Activated T-cell treated with anti-CD3 and anti-CD28 coated beads, Interleukin-2, amount 50 U/mL, for 48 hours (primary cell): ENCODE results near the gene SLC4A2.
"Not testable (repeated sequence)": the region's sequence is repeated elsewhere in the genome, so short reads cannot be mapped to it uniquely, and the experiment has no call there.

Experiments
- DNase-seq, 2 experiments: peaks; one replicate each; pipeline ENCODE4 v3.0.0-alpha.2; 2020

SLC4A2 gene

DNA sequence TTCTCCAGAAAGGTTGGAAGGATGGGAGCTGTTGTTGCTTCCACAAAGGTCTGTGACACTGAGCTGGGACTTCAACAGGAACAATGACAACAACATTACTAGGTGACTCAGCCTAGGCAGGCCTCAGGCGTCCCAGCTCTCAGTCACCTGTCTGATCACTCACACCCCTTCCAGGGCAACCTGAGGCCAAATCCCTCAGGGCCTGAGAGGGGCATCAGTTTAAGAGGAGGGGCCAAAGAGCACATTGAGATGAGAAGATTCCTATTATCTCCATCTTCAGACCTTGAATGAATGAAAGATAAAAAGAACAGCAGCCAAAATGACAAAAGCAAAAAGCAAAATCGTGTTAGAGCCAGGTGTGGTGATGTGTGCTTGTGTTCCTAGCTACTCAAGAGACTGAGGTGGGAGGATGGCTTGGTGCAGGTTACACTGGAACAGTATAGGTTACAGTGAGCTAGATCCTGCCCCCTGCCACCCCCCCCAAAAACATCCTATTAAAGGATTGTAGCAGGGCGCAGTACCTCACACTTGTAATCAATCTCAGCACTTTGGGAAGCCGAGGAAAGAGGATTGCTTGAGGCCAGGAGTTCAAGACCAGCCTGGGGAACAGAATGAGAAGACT is 34.8 kb upstream of the SLC4A2 start, which contains the start of gene ATG9B:
Gene ATG9B, minus strand, starts transcription at position 60 of the 622 bp plus-strand sequence. CDS start 71 bp downstream, outside the sequence.
- DNase-seq: no peak

DNA sequence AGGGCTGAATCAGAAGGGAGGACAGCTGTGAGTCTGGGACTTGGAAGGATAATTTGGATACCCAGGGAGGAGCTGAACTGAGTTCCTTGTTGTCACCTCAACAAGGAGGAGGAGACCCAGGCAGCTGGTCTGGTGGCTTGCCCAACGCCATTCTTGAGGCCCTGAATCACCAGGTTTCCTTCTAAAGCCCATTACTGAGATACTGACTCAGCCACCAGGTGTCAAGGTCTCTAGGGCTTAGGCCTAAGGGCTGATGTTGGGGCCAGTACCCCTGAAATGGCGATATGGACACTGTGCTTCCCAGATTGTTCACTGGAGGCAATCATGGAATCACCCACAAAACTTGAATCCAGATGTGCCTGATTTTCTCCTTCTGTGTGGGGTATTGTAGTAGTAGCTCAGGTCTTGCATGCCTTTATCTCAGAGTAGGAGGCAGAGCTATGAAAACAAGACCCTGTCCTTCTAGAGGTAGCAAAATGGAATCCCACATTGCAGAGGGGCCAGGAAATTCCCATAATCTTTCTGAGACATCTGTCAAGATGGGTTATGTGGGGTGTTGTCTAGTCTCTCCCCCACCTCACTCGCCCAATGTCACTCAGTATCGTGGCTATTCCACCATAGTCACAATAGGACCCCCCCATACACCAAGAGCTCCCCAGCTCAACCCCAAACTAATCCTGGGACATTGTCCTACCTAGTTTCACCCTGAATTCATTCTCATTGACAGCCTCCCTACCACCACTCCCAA is 33.3 kb upstream of the SLC4A2 start:
- DNase-seq: no peak

DNA sequence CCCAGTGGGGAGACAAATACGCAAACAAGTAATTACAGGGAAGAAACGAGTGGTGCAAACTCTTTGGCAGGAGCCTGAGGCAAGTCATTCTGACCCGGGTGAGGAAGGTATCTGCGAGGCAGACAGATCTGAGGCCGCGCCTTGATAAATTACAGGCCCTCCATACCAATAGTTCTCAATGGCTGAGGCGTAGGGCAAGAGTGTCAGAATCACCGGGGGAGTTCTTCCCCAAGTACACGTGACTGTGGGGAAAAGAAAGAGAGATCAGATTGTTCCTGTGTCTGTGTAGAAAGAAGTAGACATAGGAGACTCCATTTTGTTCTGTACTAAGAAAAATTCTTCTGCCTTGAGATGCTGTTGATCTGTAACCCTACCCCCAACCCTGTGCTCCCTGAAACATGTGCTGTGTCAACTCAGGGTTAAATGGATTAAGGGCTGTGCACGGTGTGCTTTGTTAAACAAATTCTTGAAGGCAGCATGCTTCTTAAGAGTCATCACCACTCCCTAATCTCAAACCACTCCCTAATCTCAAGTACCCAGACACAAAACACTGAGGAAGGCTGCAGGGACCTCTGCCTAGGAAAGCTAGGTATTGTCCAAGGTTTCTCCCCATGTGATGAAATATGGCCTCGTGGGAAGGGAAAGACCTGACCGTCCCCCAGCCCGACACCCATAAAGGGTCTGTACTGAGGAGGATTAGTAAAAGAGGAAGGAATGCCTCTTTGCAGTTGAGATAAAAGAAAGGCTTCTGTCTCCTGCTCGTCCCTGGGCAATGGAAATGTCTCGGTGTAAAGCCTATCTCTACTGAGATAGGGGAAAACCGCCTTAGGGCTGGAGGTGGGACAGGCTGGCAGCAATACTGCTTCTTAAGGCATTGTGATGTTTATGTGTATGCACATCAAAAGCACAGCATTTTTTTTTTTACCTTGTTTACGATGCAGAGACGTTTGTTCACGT is 32.3 kb upstream of the SLC4A2 start:
- not testable (repeated sequence) for DNase-seq

DNA sequence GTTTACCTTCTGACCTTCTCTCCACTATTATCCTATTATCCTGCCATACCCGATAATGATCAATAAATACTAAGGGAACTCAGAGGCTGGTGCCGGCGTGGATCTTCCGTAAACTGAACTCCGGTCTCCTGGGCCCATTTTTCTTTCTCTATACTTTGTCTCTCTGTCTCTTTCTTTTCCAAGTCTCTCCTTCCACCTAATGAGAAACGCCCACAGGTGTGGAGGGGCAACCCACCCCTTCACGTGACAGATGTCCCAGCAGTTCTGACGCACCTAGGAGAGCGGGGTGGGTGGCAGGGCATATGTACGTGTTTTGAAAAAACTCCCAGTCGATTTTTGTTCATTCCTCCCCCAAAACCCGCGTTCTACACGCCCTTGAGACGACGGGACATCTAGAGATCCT is 31.7 kb upstream of the SLC4A2 start:
- DNase-seq: not testable (repeated sequence)

DNA sequence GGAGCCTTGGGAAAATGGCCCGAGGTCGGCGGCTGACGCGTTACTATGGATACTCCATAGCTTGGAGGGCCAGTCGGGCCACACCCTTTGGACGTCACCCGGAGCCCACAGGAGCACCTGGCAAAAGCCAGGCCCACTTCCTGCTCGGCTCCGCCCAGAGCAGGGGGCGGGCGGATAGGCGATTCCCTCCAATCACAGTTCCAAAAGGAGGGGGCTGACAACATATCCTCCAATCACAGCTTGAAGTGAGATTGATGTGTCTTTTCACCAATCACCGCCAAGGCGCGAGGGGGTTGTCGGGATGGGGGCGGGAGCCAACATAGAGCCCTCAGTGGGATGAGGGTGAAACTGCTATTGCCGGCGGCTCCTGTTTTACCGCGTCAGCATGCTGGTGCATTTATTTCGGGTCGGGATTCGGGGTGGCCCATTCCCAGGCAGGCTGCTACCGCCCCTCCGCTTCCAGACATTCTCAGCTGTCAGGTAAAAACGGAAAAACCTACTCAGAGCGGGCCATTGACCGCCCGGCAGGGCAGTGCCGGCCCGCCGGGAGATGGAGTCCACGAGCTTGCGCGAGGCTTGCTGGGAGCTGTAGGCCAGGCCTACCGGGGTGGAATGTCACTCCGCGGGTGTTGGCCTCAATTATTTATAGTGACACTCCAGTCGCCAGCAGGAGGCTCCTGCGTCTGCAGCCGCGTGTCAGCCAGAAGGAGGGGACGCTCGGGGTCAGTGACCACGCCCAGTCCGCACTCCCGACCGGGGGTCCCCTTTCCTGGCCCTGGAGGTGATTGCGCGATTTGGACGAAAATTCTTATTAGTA is 31.1 kb upstream of the SLC4A2 start, which contains the start of gene ABCB8:
Gene ABCB8, plus strand, starts transcription at position 320 of the 817 bp plus-strand sequence. Its CDS starts 66 bp downstream, at position 386.
- peak; percentile 99 for DNase-seq

DNA sequence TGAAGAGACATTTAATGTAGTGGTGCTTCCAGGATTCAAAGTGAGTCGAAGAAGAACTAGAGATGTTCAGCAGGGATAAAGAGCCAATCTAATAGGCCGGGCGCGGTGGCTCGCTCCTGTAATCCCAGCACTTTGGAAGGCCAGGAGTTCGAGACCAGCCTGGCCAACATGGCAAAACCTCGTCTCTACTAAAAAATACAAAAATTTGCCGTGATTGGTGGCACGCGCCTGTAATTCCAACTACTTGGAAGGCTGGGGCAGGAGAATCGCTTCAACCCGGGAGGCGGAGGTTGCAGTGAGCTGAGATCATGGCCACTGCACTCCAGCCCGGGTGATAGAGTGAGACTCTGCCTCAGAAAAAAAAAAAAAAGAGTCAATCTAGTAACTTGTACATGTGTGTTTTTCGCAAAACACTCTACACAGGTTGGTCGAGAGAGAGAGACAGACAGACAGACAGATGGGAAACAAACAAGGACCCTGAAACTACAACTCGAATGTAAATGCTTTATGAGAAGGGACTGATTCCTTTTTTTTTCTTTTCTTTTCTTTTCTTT is 30.4 kb upstream of the SLC4A2 start:
- DNase-seq: no peak

DNA sequence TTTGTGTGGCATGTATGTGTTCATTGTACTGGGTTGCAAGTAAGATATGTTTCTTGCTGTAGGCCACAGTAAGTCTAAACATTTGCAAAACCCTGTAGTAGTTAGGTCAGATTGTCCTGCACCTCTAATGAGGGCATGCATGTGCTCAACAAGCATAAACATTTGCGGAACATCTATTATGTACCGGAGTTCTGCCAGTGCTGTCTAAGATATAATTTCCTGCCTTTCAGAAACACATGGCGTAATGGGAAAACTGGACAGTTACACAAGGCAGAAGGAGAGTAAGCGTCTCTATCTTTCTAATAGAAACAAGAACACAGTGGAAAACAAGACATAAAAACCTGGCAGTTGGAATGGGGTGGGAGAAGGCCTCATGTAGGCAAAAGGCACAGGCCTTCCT is 28.4 kb upstream of the SLC4A2 start:
- DNase-seq: no peak

DNA sequence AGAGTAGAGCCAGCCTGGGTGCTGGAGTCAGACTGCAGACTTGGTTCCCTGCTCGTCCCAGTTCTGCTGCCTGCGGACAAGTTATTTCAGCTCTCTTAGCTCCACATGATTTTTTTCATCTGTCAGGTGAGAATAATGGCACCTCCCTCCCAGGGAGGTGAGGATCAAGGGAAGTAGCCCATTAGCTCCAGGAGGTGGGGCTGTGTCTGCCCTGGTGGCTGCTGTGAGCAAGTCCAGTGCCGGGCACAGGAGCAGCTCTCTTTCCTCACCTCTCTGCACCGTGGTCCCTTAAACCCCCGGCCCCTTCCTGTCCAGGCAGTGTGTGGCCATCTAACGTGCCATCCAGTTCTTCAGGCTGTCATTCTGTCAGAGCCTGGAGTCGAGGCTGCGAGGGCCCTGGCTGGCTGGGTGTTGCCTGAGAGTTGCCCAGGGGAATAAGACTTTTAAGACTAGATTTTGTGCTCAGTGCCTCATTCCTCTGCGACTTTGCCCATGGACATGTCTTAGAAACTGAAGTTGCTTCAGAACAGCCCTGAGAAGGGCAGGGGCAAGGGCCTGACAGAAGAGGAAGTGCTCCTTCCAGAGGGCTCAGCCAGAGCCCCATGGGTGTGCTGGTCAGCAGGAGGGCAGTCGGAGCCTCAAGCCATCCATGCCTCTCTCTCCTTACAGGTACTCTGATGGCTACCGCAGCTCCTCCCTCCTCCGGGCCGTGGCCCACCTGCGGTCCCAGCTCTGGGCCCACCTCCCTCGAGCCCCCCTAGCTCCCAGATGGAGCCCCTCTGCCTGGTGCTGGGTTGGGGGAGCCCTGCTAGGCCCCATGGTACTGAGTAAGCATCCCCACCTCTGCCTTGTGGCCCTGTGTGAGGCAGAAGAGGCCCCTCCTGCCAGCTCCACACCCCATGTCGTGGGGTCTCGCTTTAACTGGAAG is 26.2 kb upstream of the SLC4A2 start:
- DNase-seq: no peak

DNA sequence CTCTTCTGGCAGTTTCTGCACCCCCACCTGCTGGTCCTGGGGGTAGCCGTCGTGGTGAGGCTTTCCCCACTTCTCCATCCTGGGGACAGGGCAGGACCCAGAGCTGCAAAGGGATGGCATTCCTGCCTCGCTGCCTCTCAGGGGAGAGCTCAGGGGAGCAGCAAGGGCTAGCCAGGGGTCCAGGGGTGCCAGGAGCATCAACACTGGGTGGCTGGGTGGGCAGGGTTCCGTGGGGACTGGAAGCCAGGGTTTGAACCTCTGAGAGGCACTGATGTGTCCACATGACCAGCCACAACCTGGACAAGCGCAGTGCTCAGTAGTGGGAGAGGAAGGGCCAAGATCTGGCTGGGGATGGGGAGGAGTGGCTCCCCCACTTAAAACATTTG is 25.5 kb upstream of the SLC4A2 start:
- no peak for DNase-seq

DNA sequence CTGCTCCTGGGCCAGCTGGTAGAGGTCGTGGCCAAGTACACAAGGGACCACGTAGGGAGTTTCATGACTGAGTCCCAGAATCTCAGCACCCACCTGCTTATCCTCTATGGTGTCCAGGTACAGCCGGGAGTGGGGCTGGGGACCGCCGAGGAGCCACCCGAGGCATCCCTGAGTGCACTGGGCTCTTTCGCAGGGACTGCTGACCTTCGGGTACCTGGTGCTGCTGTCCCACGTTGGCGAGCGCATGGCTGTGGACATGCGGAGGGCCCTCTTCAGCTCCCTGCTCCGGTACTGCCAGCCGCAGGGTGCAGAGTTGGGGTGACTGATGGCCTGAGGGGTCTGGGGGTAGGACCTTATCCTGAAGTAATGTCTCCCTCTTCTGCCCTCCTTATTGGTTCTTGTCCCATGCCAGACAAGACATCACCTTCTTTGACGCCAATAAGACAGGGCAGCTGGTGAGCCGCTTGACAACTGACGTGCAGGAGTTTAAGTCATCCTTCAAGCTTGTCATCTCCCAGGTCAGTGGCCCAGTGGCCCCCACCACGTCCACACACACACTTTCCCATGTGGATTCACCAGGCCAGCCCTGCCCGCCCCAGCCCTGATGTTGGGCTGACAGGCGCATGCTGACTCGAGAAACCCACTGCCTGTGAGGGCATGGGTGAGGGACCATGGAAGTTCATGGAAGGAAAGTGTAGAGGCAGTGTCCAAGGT is 24.9 kb upstream of the SLC4A2 start:
- DNase-seq: no peak

DNA sequence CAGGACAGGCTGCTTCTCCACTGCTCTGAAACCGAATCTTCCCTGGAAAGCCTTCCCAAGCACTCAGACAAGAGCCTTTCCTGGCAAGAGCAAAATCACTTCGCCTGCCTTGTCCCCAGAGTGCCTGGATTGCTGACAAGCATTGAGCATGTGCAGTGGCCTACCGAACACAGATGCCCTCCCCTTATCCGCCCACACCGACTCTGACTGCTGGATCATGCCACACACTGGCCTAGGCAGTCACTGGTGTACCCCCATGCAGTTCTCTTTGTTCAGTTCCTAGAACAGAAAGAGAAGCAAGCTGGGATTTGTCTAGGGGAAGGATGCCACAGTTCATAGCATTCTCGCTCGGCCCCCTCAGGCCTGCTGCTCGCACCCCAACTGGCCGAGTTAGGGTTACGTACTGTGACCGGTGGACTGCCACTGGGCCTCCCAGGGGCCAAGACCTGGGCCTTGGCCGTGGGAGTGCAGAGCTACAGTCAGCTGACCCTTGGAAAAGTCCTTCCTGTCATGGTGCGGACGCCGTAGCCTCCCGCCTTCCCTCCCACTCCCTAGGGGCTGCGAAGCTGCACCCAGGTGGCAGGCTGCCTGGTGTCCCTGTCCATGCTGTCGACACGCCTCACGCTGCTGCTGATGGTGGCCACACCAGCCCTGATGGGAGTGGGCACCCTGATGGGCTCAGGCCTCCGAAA is 24.2 kb upstream of the SLC4A2 start:
- no peak for DNase-seq

DNA sequence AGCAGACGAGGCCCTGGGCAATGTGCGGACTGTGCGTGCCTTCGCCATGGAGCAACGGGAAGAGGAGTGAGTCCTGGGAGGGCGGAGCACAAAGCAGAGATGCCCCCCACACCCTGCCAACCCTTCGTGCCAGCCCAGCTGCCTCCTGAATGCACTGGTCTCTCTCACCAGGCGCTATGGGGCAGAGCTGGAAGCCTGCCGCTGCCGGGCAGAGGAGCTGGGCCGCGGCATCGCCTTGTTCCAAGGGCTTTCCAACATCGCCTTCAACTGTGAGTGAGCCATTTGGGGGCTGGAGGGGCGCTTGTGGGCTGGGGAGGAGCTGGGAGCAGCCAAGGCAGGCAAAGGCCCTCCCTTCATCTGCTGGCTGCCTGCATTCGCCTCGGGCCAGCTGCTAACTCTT is 23.5 kb upstream of the SLC4A2 start:
- no peak for DNase-seq

DNA sequence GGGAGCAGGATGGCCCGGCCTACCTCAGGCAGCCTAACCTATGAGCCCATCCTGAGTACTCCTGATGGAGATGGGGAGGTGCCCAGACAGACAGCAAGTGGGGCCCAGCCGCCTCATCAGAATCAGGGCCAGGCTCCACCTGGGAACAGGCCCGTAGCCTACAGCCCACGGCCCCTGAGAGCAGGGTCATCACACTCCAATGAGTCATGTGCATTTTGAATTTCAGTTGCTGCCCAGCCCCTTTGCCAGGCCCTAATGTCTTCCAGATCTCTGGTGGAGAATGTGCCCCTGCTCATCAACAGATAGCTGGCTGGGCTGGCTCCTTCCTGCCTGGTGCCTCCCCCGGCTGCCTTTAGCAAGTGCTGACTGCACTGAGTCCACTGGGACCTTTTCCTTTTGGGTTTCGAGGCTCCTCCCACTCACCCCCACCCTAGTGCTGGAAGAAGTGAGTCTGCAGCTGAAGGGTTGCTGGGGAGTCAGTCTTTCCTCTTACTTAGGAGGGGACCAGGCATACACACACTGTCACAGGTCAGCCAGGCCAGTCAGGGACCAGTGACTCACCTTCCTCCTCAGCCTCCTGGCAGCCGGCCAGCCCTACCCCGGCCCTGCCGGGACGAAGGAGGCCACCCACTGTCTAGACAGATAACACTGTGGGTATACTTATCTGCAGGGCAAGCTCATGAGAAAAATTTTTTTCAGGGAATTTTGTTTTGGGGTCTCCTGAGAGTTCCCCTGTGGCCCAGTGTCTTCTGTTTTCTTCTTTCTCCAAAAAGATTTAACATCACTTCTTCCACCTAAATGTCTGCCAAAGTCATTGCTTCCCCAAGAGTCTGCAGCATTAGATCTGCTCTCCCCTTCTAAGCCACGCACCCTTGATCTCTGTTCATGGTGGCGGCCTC is 20.2 kb upstream of the SLC4A2 start:
- peak; percentile 86 to 88 for DNase-seq

DNA sequence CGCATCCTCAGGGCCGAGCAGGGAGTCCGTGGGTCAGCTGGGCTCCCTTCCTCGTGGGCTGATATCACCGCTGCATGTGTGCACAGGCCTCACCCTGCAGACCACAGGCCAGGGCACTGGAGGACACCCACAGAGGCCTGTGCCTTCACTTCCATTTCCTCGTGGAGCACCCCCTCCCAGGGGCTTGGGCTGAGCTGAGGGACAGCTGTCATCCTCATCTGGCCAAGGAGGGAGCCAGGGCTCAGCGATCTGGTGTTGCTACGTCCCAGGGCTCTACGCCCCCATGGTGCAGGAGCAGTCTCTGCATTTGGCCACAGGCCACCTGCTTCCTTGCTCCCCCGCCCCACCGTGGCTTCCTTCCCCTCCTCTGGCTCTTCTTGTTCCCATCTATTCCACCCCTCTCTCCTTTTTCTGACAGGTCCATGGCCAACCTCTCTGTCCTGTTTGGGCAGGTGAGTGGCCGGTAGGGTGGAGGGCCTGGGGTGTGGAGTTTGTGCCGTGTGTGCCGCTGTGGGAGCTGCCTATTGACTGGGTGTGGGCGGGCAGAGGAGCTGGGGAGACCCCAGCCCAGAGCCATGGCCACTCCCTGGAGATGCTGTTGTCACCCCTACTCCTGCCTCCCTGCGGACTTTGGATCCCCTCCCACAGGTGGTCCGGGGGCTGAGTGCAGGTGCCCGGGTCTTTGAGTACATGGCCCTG is 19.4 kb upstream of the SLC4A2 start:
- no peak for DNase-seq

DNA sequence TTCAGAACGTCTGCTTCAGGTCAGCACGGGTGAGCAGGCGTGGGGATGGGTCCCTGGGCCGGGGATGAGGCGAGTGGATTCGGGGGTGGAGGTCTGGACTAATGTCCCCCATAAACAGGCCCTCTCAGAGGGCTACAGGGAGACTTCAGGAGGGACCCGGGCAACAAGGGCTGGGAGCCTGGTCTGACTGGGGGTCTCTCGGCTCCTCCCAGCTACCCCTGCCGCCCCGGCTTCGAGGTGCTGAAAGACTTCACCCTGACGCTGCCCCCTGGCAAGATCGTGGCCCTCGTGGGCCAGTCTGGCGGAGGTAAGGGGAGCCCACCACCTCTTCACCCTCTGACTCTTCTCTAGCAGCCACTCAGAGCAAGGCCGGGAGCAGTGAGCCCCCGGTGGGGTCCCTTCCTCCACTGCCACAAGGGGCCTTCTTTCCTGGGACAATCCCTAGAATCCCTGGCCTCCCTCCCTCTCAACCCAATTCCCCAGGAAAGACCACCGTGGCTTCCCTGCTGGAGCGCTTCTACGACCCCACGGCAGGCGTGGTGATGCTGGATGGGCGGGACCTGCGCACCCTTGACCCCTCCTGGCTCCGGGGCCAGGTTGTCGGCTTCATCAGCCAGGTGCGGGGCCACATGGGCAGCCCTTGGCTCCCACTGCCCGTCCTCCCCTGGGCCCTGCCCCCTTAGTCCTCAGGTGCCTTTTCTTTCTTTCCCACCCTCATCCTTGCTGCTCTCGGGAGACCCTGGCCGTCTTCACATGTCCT is 18.6 kb upstream of the SLC4A2 start:
- no peak for DNase-seq

DNA sequence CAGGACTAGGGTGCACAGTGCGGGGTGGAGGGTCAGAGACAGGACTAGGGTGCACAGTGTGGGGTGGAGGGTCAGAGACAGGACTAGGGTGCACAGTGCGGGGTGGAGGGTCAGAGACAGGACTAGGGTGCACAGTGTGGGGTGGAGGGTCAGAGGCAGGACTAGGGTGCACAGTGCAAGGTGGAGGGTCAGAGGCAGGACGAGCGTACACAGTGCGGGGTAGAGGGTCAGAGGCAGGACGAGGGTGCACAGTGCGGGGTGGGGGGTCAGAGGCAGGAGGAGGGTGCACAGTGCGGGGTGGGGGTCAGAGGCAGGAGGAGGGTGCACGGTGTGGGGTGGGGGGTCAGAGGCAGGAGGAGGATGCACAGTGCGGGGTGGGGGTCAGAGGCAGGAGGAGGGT is 15.9 kb upstream of the SLC4A2 start:
- not testable (repeated sequence) for DNase-seq

DNA sequence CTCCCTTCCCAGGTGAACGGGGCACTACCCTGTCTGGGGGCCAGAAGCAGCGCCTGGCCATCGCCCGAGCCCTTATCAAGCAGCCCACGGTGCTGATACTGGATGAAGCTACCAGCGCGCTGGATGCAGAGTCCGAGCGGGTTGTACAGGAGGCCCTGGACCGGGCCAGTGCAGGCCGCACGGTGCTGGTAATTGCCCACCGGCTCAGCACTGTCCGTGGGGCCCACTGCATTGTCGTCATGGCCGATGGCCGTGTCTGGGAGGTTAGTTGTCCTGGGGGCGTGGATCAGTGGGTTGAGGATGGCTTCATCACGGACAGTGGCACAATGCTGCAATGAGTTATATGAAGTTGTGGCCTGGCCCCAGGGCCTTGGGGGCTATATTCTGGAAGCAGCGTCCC is 15.4 kb upstream of the SLC4A2 start:
- DNase-seq: no peak
